Left hindlimb (tissue), 1 donor: ENCODE results near the gene PTPN9.
"Not testable (repeated sequence)": the region's sequence is repeated elsewhere in the genome, so short reads cannot be mapped to it uniquely, and the experiment has no call there.

Experiments used
- DNase-seq: peaks from one replicate; pipeline ENCODE4 v3.0.0-alpha.2; 2018

The PTPN9 gene

DNA sequence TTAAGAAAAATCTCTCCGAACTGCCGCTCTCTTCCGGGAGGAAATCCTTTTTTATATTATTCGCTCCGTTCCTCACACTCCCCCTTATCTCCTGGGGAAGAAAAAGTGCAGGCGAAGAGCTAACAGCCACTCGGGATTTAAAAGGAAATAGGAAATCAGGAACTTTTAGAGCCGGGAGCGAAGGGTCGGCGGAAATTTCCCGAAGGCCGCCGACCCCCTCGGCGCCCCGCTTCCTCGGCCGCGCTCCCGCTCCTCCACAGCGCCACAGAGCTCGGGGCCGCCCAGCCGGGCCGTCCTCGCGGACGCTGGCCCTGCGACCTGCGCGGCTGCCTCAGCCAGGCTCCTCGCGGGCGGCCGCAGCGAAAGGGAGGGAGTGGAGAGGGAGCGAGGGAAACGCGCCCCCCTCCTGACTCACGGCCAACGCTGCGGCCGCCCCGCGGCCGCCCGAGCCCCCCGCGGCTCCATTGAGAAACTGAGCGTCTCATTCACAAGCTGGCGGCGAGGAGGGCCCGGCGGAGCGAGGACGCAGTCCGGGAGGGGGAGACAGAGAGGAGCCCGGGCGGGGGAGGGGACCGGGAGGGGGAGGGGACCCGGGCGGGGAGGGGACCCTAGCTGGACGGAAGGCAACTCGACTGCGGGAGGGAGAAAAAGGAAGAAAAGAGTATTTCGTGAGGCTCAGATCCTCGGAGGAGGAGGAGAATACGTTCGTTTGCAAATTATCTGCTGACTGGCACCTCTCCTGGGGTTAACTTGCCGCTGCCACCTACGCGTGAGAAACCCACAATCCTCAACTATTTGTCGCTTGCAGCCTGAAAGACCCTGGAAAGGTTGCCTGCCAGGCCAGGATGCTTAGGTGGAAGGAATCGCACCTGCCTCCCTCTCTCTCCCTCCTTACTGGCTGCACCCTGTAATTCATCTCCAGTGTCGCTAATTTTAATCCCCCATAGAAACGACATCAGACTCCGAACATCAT, at the start of gene PTPN9:
PTPN9 (minus strand) TSS at position 368 of the 973 bp plus-strand sequence. CDS start 539 bp downstream, outside the sequence.
- DNase-seq = peak; percentile 92

DNA sequence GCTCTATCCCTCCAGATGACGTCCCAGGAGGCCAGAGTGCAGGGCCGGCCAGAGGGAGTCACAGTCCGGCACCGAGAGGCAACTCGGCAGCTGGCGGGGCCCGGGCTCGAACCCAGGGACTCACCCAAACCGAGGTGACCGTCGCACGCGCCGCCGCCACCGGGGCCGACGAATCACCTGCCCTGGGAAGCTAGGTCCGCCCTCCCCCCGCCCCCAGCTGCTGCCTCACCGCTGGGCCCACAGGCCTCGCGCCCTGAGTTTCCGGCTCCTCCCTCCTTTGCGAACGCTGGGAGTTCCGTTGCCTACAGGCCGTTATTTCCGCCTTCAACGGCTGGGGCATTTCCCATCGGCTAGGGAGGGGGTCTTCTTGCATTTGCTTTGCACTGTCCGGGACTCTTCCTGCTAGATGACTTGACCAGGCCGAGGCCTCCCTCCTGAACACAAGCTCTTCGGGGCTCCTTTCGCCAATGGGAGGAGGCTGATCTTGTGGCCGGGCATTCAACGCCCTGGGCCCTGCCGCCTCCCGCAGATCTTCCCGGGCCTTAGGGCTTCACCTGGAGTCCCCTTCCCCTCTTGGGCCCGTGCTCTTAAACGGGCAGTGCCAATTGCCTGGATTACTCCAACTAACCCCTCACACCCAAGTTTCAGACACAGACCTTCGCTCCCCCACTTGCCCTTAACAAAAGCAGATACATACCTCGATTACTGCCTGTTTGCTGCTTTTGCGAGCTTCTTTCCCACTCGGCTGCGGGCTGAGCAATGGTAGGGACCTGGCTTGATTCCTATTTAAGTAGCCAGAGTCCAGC, 46.6 kb upstream of the PTPN9 start, which contains the start of gene SNUPN:
SNUPN (minus strand) TSS at position 184 of the 806 bp plus-strand sequence. CDS start 4,674 bp downstream, outside the sequence.
- DNase-seq = peak; percentile 97

DNA sequence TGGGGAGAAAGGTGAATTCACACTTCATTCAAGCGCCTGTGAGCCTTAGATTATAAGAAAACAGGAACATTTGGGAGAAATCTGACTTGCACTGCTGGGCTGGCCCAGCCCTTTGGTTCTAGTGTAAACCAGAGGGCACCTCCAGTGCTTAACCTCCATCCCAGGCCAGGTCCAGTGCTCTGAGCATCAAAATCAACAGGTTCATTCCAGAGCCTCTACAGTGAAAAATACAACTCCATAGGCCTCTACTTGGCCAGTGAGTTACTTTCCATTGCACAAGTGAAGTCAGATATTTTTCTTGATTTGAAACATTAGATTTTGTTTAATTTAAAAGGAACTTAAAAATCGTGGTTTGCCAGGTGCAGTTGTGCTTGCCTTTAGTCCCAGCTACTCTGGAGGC, 43.4 kb upstream of the PTPN9 start:
- no peak for DNase-seq

DNA sequence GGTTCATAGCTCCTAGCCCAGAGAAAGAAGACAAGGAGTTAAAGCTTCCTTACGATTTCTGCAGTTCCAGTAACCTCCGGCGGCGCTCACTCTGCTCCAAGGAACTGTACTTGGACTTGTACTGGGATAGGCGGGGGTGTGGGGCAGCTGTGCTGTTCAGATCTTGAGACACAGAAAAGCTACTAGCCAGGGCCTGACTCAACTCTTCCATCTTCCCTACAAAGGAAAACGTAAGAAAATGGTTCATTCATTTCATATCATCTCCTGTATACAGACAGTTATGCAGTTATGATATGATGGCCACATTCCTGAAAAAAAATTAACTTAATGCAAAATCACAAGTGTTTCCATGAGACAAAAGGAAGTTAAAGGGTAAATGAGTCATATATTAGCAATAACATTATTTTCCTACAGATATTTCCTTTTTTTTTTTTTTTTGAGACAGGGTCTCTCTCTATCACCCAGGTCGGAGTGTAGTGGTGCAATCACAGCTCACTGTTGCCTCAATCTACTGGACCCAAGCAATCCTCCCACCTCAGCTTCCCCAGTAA, 41.8 kb upstream of the PTPN9 start:
- peak; percentile 91 for DNase-seq

DNA sequence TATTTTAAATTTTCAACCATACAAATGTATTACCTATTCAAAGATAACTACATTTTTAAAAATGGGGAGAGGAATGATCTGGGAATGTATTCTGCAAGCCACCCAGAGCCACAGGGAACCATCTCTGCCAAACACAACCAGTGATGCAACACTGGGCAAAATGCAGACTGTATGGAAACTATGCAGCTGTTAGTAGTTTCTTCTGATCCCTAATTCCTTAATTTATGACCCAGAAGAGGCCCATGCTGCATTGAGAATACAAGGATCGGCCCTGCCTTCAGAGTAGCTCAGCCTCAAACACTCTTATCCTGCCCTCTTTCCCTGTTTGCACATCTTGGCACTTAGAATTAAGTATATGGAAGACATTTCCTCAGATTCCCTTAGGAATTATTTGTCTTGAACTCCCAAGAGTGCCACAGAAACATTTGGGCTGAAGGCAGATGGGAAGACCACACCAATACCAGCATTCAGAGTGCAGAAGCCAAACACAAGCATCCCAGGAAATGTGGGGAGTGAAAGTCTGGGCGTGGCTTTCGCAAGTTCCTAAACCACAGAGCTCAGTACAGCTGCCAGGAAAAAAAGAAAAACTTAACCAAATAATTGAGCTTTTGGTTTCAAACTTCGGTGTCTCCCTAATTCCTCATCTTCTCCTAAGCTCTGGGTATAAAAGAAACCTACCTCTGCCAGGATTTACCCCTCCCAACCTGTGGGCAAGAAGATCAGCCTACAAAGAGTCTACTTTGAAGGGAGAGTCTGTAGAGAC, 41.1 kb upstream of the PTPN9 start:
- peak; percentile 64 for DNase-seq

DNA sequence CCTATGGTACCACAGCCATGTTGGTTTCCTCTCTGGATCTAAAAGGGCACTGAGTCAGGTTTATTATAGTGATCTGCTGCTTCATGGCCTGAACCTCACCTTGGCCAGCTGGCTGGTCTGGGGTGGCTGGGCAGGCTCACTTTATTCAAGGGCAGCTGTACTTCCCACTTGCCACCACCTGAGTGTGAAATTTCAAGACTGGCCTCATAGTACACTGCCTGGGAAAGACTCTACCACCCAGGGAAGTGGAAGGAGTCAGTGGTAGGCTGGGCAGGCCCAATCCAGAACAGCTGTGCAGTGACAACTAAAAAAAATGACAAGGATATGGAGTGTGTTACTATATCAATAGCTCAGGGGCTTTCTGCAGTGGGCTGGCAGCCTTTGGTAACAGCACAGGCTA, 37.7 kb upstream of the PTPN9 start:
- no peak for DNase-seq

DNA sequence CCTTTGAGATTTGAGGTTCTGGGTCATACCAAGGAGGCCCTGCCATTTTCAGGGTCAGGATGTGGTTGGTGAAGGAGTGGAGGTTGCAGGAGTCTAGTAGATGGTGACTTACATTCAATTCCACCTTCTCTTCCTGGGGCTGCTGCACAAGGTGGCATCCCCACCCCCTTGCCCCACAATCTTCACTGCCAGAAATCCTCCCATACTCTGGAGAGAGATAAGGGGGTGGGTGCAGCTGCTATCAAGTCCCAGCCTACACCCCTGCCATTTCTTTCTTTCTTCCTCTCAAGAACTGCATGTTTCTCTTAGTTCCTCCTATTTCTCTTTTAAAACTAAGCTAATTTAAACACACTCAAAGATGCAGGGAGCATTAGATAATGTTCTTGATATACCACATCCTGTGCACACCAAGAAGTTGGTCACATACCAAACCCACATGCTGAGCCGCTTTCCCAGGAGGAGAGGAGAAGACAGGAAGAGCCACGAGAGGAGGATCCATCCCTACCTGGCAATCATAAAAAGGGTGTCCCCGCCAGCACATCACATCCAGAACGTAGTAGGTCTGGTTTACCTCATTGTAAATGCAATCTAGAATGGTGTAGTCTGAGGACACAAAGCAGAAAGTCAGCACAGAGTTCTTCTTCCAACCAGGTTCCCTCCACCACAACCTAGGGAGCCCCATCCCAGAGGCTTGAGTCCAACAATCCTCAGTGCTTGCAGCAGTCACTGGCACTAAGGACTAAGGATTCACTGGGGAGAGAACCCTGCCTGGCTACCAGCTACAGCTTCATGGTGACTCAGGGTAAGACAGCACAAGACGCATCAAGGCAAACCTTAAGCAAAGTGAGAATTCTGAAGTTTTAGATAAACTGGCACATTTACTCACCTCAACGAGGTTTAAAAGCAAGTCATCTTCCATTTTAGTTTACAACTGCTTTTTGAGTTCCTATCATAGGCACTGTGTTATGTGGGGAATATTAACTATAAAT, 27.9 kb upstream of the PTPN9 start:
- DNase-seq = no peak

DNA sequence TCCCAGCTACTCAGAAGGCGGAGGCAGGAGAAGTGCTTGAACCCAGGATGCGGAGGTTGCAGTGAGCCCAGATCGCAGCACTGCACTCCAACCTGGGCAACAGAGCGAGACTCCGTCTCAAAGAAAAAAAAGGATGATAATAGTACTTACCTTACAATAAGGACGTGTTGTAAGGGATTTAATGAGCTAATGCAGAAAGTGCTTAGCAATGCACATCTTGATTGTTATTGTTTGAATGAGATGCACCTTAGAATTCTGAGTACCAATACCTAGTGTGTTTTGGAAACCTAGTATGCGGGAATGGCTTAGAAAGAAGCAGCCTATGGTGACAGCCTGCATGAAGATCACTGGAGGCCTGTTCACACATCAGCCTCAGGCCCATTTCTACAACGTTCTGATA, 26.9 kb upstream of the PTPN9 start:
- DNase-seq = no peak

DNA sequence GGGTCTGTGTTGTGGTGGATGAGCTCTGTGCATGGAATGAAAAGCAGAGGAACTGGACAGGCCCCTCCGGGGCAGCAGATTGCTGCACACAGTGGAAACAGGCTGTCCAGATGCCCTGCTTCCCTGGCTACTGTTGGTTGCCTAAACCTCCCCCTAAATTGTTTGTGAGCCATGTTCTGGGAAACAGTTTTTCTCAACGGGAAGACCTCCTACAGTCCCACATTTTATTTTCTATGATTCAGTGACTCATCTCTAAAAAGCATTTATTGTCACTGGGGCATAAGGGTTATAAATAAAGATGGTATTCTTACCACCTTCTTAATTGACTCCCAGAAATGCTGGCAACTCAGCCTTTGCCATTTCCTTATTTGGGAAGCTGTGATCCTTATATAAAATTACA, 20.3 kb upstream of the PTPN9 start:
- no peak for DNase-seq

DNA sequence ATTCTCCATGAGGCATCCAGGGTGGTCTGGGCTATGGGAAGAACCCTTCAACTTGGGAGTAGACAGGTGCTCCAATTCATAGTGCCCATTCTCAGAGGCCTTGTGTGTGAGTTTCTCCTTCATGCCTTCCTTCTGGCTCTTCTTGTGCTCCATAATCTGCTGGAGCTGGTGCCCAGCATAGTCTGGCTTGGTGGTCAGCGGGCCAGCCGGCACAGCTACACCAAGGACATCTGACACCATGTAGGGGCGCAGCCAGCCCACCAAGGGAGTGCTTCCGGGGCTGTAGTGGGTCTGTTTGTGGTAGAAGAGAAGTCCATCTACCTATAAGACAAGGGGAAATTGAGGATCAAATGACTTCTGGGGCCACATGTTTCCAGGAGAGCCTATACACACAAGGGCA, 19.2 kb upstream of the PTPN9 start:
- DNase-seq = no peak

DNA sequence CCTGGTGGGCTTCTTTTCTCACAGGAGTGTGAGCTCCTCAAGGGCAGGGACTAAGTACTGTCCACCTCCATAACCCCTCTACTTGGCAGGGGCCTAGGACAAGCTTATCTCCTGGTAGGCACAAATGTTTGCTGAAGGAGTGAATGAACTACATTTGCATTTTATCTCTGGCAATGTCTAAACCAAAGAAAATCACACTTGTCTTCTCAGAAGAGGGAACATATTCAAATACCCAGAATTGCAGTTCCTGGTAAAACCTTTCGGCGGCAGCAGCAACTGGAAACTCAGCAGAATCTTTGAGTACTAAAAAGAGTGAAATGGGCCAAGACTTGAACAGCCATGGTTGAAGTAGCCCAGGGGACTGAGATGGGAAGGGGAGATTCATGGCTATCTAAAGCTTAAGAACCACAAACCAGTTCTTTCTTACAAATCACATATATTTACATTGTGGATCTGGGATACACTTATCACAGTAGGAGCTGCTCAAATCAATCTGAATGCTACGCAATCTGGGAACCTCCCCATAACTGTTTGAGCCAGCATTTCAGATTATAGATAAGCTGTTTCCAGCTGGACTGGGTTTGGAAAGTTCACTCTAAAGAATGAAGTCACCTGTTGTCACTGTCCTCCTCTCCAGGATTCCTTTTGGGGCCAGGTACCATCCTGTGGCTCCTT, 18.7 kb upstream of the PTPN9 start:
- DNase-seq = no peak

DNA sequence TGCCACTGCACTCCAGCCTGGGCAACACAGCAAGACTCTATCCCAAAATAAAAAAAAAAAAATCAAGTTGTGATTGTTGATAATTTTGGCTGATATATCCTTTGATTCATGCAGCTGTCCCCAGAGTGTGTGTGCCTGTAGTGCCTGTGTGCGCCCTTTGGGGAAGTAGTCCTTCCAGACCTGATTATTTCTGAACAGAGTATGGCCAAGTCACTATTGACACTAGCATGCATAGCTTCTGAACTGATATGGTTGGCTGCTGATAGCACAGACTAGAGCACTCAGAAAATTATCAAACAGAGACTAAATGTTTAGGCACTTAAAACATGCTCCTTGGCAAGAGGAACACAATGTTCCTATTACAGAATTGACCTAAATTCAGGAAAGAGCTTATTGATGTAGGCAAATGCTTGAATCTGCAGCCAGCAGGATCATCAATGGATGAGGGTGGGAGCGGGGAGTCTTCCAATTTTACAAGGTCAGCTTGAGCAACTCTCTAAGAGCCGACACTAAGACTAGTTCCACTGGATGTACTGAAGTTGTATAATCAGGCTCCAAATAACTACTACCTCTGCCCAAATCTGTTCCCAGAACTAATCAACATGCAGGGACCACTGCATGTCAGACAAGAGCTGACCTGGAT, 17.7 kb upstream of the PTPN9 start:
- no peak for DNase-seq

DNA sequence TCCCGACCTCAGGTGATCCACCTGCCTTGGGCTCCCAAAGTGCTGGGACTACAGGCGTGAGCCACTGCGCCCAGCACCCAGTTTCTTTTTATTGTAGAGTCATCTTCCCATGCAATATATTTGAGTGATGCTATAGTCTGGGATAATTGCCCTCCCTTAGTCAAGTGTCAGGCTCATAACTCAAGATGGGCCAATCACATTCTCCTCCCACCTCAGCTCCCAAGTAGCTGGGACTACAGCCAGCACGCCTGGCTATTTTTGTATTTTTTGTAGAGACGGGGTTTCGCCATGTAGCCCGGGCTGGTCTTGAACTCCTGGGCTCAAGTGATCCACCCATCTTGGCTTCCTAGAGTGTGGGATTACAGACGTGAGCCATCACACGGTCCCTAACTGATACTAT, 15.2 kb upstream of the PTPN9 start:
- no peak for DNase-seq

DNA sequence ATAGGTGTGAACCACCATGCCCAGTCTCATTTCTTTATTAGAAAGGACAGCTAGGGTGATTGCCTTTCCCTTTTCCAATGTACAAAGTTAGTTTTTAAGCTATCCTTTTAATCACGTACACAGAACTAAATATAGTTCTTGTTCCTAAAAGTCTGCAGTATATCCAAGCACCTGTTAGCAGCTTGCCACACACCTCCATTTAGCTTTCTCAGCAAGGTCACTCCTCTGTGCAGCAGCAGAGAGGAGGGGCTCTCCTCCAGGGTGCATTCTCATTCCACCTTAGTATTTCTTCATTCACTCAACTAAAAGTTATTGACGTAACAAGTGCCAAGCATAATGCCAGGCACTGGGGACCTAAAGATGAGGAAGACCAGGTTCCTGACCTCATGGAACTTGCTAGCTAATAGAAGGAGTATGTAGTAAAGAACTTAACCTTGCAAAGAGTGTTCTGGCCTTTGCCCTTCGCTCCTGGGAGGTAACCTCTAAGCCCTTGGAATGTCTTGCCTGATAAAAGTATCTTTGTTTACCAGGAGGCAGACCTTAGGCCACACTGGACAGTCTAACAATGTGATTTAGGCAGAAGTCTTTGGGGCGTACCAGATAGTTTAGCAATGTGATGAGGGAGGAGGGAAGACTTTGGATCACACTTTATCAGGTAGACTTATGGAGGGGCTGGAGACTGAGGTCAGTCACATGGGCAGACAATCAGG, 12.7 kb upstream of the PTPN9 start:
- DNase-seq = no peak

DNA sequence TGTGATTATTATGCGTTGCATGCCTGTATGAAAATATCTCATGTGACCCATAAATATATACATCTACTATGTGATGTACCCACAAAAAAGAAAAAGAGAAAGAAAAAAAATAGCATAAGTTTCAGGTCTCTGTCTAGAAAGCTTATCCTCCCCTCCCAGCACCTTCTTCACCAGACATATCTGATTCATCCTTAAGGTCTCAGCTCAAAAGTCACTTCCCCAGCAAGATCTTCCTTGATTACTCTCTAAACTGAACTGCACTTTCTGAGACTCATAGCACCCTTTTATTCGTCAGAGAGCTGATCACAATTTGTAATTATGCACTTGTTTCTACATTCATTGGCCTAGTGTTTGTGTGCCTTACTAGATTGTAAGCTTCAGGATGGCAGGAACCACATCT, 11.1 kb upstream of the PTPN9 start:
- DNase-seq = no peak

DNA sequence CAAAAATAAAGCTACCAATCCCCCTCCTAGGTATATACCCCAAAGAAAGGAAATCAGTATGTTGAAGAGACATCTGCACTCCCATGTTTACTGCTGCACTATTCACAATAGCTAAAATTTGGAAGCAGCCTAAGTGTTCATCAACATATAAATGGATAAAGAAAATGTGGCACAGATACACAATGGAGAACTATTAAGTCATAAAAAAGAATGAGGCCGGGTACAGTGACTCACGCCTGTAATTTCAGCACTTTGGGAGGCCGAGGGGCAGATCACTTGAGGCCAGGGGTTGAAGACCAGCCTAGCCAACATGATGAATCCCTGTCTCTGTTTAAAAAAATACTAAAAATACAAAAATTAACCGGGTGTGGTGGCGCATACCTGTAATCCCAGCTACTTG, 10.0 kb upstream of the PTPN9 start:
- no peak for DNase-seq

DNA sequence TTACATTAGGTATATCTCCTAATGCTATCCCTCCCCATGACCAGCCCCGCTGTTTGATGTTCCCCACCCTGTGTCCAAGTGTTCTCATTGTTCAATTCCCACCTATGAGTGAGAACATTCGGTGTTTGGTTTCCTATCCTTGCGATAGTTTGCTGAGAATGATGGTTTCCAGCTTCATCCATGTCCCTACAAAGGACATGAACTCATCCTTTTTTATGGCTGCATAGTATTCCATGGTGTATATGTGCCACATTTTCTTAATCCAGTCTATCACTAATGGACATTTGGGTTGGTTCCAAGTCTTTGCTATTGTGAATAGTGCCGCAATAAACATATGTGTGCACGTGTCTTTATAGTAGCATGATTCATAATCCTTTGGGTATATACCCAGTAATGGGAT, 7.3 kb upstream of the PTPN9 start:
- DNase-seq = not testable (repeated sequence)

DNA sequence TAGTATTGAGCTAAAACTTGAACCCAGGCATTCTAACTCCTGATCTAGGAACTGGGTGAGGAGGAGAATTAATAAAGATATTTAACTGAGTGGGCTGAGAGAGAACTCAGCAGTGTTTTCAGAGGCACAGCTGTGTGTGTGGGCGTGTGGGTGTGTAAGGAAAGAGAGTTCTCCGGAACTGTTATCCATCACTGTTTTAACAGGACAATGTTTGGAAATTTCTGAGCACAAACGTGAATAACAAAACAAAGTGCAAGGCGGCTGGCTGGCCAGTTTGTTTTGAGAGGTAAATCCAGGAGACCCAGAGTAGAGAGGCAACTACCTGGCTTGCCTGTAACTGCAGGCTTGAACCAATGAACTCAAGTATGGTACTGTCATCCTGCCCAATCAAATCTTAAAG, 5.0 kb upstream of the PTPN9 start:
- no peak for DNase-seq

DNA sequence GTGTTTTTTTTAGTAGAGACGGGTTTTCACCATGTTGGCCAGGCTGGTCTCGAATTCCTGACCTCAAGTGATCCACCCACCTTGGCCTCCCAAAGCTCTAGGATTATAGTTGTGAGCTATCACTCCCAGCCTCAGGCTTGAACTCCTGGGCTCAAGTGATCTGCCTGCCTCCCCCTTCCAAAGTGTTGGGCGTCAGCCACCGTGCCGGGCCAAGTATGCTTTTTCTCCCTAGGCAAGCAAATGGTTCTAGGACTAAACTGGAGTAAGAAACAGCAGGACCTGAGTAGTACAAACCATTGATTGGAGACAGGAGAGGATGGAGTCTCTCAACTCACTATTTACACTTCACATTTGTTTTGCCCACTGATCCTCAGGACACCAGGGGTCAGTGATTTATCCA, 4.6 kb upstream of the PTPN9 start:
- DNase-seq = peak; percentile 38

DNA sequence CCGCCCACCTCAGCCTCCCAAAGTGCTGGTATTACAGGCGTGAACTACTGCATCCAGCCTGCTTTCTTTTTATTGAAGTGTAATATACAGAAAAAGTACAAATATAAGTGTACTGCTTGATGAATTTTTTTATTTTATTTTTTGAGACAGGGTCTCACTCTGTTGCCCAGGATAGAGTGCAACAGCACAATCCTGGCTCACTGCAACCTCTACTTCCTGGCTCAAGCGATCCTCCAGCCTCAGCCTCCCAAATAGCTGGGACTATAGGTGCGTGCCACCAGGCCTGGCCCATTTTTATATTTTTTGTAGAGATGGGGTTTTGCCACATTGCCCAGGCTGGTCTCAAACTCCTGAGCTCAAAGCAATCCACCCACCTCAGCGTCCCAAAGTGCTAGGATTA, 3.8 kb upstream of the PTPN9 start:
- not testable (repeated sequence) for DNase-seq
